Upper lobe of left lung (tissue), 4 donors: ENCODE results near the gene HDAC8.

Source experiments
- CTCF ChIP-seq, 6 experiments: fragments of 450-650 bp in 4 of 6; fragments of 200-600 bp in 2 of 6; sonication (generic) in 2 of 6; IDR thresholded peaks; one replicate each; pipeline ENCODE4 v1.5.1; 2016 to 2019; ENCODE audit warnings: antibody characterized with exemption in 6 of 6
- POLR2A ChIP-seq, 4 donors: fragments of 450-650 bp; IDR thresholded peaks; one replicate each; pipeline ENCODE4 v1.5.1; 2016 to 2017; ENCODE audit warnings: antibody characterized with exemption in 4 of 4, mild to moderate bottlenecking in 2 of 4

DNA sequence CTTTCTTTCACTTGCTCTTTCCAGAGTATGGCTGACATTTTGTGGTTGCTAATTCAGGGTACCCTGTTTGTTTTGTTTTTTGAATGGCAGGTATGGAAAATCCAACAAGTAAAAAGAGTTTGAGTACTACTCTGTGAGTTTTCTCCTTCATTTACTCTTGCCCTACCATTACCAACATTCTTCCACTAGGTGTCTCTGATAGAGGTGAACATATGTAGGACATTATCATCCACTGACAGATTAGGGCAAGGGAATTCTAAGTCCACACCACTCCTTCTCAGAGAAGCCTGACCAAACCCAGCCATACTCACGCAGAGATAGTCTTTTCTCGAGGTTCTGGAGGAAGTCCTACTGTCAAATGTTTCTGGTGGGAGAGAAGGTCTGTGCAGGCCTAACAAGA is 36.7 kb upstream of the HDAC8 start:
- TF ChIP-seq CTCF (IDR thresholded peaks at IDR 0.05) (no peak), POLR2A (IDR thresholded peaks at IDR 0.05) (no peak)
